Pancreas (tissue), 10 donors: ENCODE data around the gene XYLT1. TPM values are rescaled to one million over a fixed set of nuclear protein-coding genes. Genes with fewer than 3 reads are reported as not detected.

Experiments used
- ATAC-seq, 4 donors: fragments of 200-7000 bp; cut with Tn5 transposase; one replicate each; pipeline versions ENCODE4 v1.8.0 to v1.9.1; 2020; ENCODE audit warnings: mild to moderate bottlenecking in 4 of 4, moderate library complexity in 4 of 4
- DNase-seq, 6 donors: peaks; one replicate each; pipeline ENCODE4 v3.0.0-alpha.2; 2020
- FAIRE-seq: peaks from 2 replicates; lab custom pipeline; 2012; peaks lifted over from hg19 to GRCh38; lab: Jason Lieb, UNC
- H3K27ac ChIP-seq, 4 donors: fragments of 200-600 bp; sonication (generic); 1 replicate in 3 of 4; 2 replicates in 1 of 4; pipeline versions ENCODE4 v1.5.0 to v1.8.0; 2020
- H3K27me3 ChIP-seq, 4 donors: fragments of 200-600 bp; one replicate each; pipeline ENCODE4 v1.8.0; 2021
- H3K36me3 ChIP-seq, 3 donors: fragments of 200-600 bp; sonication (generic) in 1 of 3; one replicate each; pipeline versions ENCODE4 v1.5.0 to v1.8.0; 2020 to 2021
- H3K4me1 ChIP-seq, 3 donors: fragments of 200-600 bp; one replicate each; pipeline ENCODE4 v1.8.0; 2021
- H3K4me3 ChIP-seq, 4 donors: fragments of 200-600 bp; sonication (generic) in 2 of 4; one replicate each; pipeline versions ENCODE4 v1.5.0 to v1.8.0; 2020 to 2021
- H3K9me3 ChIP-seq, 4 donors: fragments of 200-600 bp; one replicate each; pipeline ENCODE4 v1.8.0; 2021
- CTCF ChIP-seq, 4 donors: fragments of 200-600 bp; sonication (generic) in 3 of 4; IDR thresholded peaks; one replicate each; pipeline versions ENCODE4 v1.5.0 to v1.8.0; 2021; ENCODE audit warnings: antibody characterized with exemption in 4 of 4
- WGBS, 2 donors: extraction: QIAGEN DNeasy Blood & Tissue Kit; methylation state at CpG; one replicate each; pipeline ENCODE4 v1.1.7; 2013; 5-methylcytosine and 5-hydroxymethylcytosine counted together
- intact Hi-C, 3 donors: fragments of 100-400 bp; cut with DNase I; formaldehyde crosslinking; loops; one replicate each; pipeline versions ENCODE4 v1.11.1 to v1.14.2; 2022
- polyA plus RNA-seq, 2 donors: library from polyadenylated mRNA; stranded (reverse); fragments of 200-250 nt; gene quantifications; one replicate each; pipeline ENCODE4 v1.2.3, GENCODE V29; 2013
- total RNA-seq, 6 donors: library from RNA; stranded (reverse); fragmentation: NEBNext Ultra II Directional in 4 of 6; extraction: Animal tissue kit (Norgen Biotek cat#: 25700) in 4 of 6; gene quantifications; one replicate each; pipeline versions ENCODE4 v1.2.1 to v1.2.4, GENCODE V29; 2021 to 2023
- donor health status: healthy with polysubstance abuse.
- donor health status: DM: no; HTN: no; CAD: no; lungs with moderate emphysema.
- donor health status: DM: no; HTN: no; CAD: no.
- donor health status: control.
- donor health status: control.
- donor health status: Bipolar disorder and iron deficiency.
- donor health status: DM: yes; HTN: yes; CAD: no.
- donor health status: DM: no; HTN: no; CAD: no.
- donor health status: DM: no; HTN: no; CAD: no.
- donor health status: DM: yes; HTN: yes; CAD: no.

Gene XYLT1
- total and polyA plus RNA-seq, 8 donors: 1.6 to 8.2 (median 4.6) TPM

- no peak for FAIRE-seq
These were observed 224.4 kb downstream of the XYLT1 start for GRCh38 chr16:17246268-17246885.

GRCh38 chr16:17245776-17246175 is 225.0 kb downstream of the XYLT1 start:
- Histone ChIP-seq H3K4me1 (peaks cover 0 to 3% (median 0%) of the 10 kb centered on the region in 3 donors), H3K36me3 (no peaks in the 10 kb centered on the region), H3K27ac (no peak overlapping the region), H3K4me3 (no peak overlapping the region), H3K27me3 (no peaks in the 10 kb centered on the region), H3K9me3 (no peaks in the 10 kb centered on the region)
- intact Hi-C loops: no loop called here
- no peak for FAIRE-seq
- no peak for TF ChIP-seq CTCF (IDR thresholded peaks at IDR 0.05)
- no peak for ATAC-seq
- WGBS, 2 donors: 83 to 90% methylated on average over 6 of the region's 6 CpGs
- DNase-seq: no peak

More at GRCh38 chr16:17246268-17246885, 224.4 kb downstream of the XYLT1 start:
- H3K4me1 ChIP-seq: peaks cover 0 to 3% (median 0%) of the 10 kb centered on the region in 3 donors
- WGBS, 2 donors: 88 to 92% methylated on average over 8 of the region's 8 CpGs
- ATAC-seq (no peak), DNase-seq (no peak)
- H3K4me3 ChIP-seq: no peak overlapping the region
- intact Hi-C loops: no loop called here
- no peak for TF ChIP-seq CTCF (IDR thresholded peaks at IDR 0.05)
- H3K27me3 ChIP-seq: no peaks in the 10 kb centered on the region
- H3K36me3 ChIP-seq: no peaks in the 10 kb centered on the region
- H3K9me3 ChIP-seq: no peaks in the 10 kb centered on the region
- H3K27ac ChIP-seq: no peak overlapping the region

GRCh38 chr16:17244872-17245551 is 225.7 kb downstream of the XYLT1 start:
- FAIRE-seq (no peak), DNase-seq (no peak), ATAC-seq (no peak)
- 52 to 56% methylated on average over 9 of the region's 9 CpGs for WGBS, 2 donors
- H3K9me3 ChIP-seq: no peaks in the 10 kb centered on the region
- no peak overlapping the region for H3K27ac ChIP-seq
- intact Hi-C loops: no loop called here
- no peaks in the 10 kb centered on the region for H3K36me3 ChIP-seq
- no peak for TF ChIP-seq CTCF (IDR thresholded peaks at IDR 0.05)
- H3K27me3 ChIP-seq: no peaks in the 10 kb centered on the region
- H3K4me3 ChIP-seq: no peak overlapping the region
- peaks cover 0 to 3% (median 0%) of the 10 kb centered on the region in 3 donors for H3K4me1 ChIP-seq

GRCh38 chr16:17241264-17241835 is 229.4 kb downstream of the XYLT1 start:
- intact Hi-C loops: no loop called here
- DNase-seq (no peak), ATAC-seq (no peak), FAIRE-seq (no peak)
- H3K9me3 ChIP-seq: no peaks in the 10 kb centered on the region
- 88 to 96% methylated on average over 8 of the region's 8 CpGs for WGBS, 2 donors
- TF ChIP-seq CTCF (IDR thresholded peaks at IDR 0.05): no peak
- no peaks in the 10 kb centered on the region for H3K4me1 ChIP-seq
- no peaks in the 10 kb centered on the region for H3K36me3 ChIP-seq
- no peaks in the 10 kb centered on the region for H3K27me3 ChIP-seq
- H3K4me3 ChIP-seq: no peak overlapping the region
- H3K27ac ChIP-seq: no peak overlapping the region
